Endothelial cell of umbilical vein (primary cell): ENCODE data around the gene LRRN4. TPM values are rescaled to one million over a fixed set of nuclear protein-coding genes. Genes with fewer than 3 reads are reported as not detected.

ENCODE experiments used
- BruUV-seq: library from RNA; stranded (reverse); fragments of 400-500 nt; replicated peaks from 2 replicates; lab custom pipeline; 2021; lab: Mats Ljungman, UMichigan
- CTCF ChIA-PET: fragments of 300-600, 350-600 bp; sonication (Branson Sonifier 250); formaldehyde crosslinking; loops from one replicate; lab custom pipeline; 2021; ENCODE audit warnings: antibody characterized with exemption, inconsistent platforms; lab: Charles Lee
- POLR2A ChIA-PET: fragments of 300-600, 350-600 bp; sonication (Branson Sonifier 250); formaldehyde crosslinking; loops from one replicate; lab custom pipeline; 2021; ENCODE audit warnings: antibody characterized with exemption, inconsistent platforms; lab: Charles Lee
- DNase-seq: peaks from one replicate; pipeline ENCODE4 v3.0.0-alpha.2; 2011; ENCODE audit warnings: low read depth, low spot score
- FAIRE-seq: peaks from 2 replicates; lab custom pipeline; 2011; peaks lifted over from hg19 to GRCh38; lab: Jason Lieb, UNC
- H2AFZ ChIP-seq: 2 replicates; pipeline ENCODE4 v1.6.0; 2012; ENCODE audit warnings: low read depth, low read length, control low read depth, inconsistent platforms
- H3K27ac ChIP-seq: 2 replicates; pipeline ENCODE4 v1.5.1; 2011; ENCODE audit warnings: low read depth, mild to moderate bottlenecking, control low read depth, low read length, moderate library complexity; ENCODE audit not compliant: insufficient read depth
- H3K27me3 ChIP-seq, 2 experiments: 2 replicates each; pipeline versions ENCODE4 v1.6.0 to v1.6.1; 2011; ENCODE audit warnings: low read length in 2 of 2, mixed read lengths in 1 of 2; ENCODE audit not compliant: control insufficient read depth in 2 of 2, insufficient read depth in 2 of 2
- H3K36me3 ChIP-seq, 2 experiments: 2 replicates in 1 of 2; 3 replicates in 1 of 2; pipeline ENCODE4 v1.5.1; 2011; ENCODE audit warnings: low read length in 2 of 2, mild to moderate bottlenecking in 1 of 2, moderate library complexity in 1 of 2; ENCODE audit not compliant: control insufficient read depth in 2 of 2, insufficient read depth in 2 of 2; ENCODE audit errors: extremely low read depth in 1 of 2
- H3K4me1 ChIP-seq: 3 replicates; pipeline ENCODE4 v1.5.1; 2011; ENCODE audit warnings: mild to moderate bottlenecking, low read length; ENCODE audit not compliant: control insufficient read depth, insufficient read depth; ENCODE audit errors: extremely low read depth
- H3K4me2 ChIP-seq: 2 replicates; pipeline ENCODE4 v1.6.1; 2011; ENCODE audit warnings: low read length, control low read depth, mixed read lengths; ENCODE audit not compliant: insufficient read depth
- H3K4me3 ChIP-seq, 3 experiments: fragments of 200-600 bp in 1 of 3; sonication (generic), shearing (Covaris generic) in 1 of 3; replicated peaks in 1 of 3; 2 replicates each; pipeline ENCODE4 v1.5.1; 2011 to 2016; ENCODE audit warnings: control low read depth in 3 of 3, low read length in 3 of 3, mild to moderate bottlenecking in 2 of 3, inconsistent platforms in 1 of 3, low read depth in 1 of 3, moderate library complexity in 1 of 3; ENCODE audit not compliant: insufficient read depth in 1 of 3
- H3K79me2 ChIP-seq: 2 replicates; pipeline ENCODE4 v1.6.0; 2012; ENCODE audit warnings: low read length, inconsistent platforms; ENCODE audit not compliant: control insufficient read depth, insufficient read depth
- H3K9ac ChIP-seq: replicated peaks from 2 replicates; pipeline ENCODE3; 2011; ENCODE audit warnings: low read length, control low read depth; ENCODE audit not compliant: insufficient read depth; ENCODE audit errors: extremely low read depth
- H3K9me1 ChIP-seq: replicated peaks from 3 replicates; pipeline ENCODE4 v1.6.0; 2011; ENCODE audit warnings: mild to moderate bottlenecking, low read length; ENCODE audit not compliant: control insufficient read depth, insufficient read depth; ENCODE audit errors: extremely low read depth
- H3K9me3 ChIP-seq: replicated peaks from 2 replicates; pipeline ENCODE4 v1.5.1; 2012; ENCODE audit warnings: low read length, inconsistent platforms; ENCODE audit not compliant: control insufficient read depth, insufficient read depth
- H4K20me1 ChIP-seq: replicated peaks from 2 replicates; pipeline ENCODE3; 2011; ENCODE audit warnings: mild to moderate bottlenecking, low read length; ENCODE audit not compliant: control insufficient read depth, insufficient read depth; ENCODE audit errors: extremely low read depth
- EZH2 ChIP-seq: IDR thresholded peaks from 2 replicates; pipeline ENCODE4 v1.6.1; 2012; ENCODE audit warnings: borderline replicate concordance, low read depth, mild to moderate bottlenecking, moderate library complexity, low read length, inconsistent platforms; ENCODE audit not compliant: severe bottlenecking
- FOS ChIP-seq: IDR thresholded peaks from 2 replicates; pipeline ENCODE4 v1.6.1; 2011; ENCODE audit warnings: mild to moderate bottlenecking, low read length, moderate library complexity, borderline replicate concordance; ENCODE audit not compliant: insufficient read depth
- GATA2 ChIP-seq: IDR thresholded peaks from 2 replicates; pipeline ENCODE4 v1.7.0; 2011; ENCODE audit warnings: low read depth, mild to moderate bottlenecking, moderate library complexity, mixed read lengths, low read length; ENCODE audit not compliant: insufficient read length, insufficient read depth
- JUN ChIP-seq: IDR thresholded peaks from 2 replicates; pipeline ENCODE4 v1.6.1; 2011; ENCODE audit warnings: borderline replicate concordance, low read depth; ENCODE audit not compliant: insufficient read length, insufficient read depth
- MYC ChIP-seq: IDR thresholded peaks from one replicate; pipeline ENCODE4 v1.6.1; 2011; ENCODE audit warnings: mild to moderate bottlenecking, low read depth, low read length
- POLR2A ChIP-seq: IDR thresholded peaks from 2 replicates; pipeline ENCODE4 v1.6.1; 2012; ENCODE audit warnings: low read depth, mild to moderate bottlenecking, control low read depth, low read length
- POLR2AphosphoS5 ChIP-seq: IDR thresholded peaks from 2 replicates; pipeline ENCODE4 v1.6.1; 2012; ENCODE audit warnings: low read depth, mild to moderate bottlenecking, control low read depth, low read length, moderate library complexity; ENCODE audit not compliant: insufficient read depth
- dilution Hi-C: fragments of 300-500 bp; cut with MboI; formaldehyde crosslinking; loops from one replicate; pipeline ENCODE4 v1.15.0; 2019; ENCODE audit warnings: low sequenced_read_pairs; ENCODE audit not compliant: extremely low pct_ligation_motif_present
- intact Hi-C: fragments of 100-400 bp; cut with micrococcal nuclease; formaldehyde crosslinking; loops from one replicate; pipeline ENCODE4 v1.10.0; 2022
- polyA plus RNA-seq, 4 experiments: library from polyadenylated mRNA; depleted of rRNA in 3 of 4; stranded (reverse) in 3 of 4; unstranded in 1 of 4; fragments of >200 nt; gene quantifications; 2 replicates each; pipeline versions ENCODE4 v1.2.1 to v1.2.3, GENCODE V29; 2011 to 2012; ENCODE audit warnings: missing spikeins in 1 of 4
- total RNA-seq: library from RNA; stranded (reverse); gene quantifications from 2 replicates; pipeline ENCODE4 v1.2.3, GENCODE V29; 2021
- TF ChIP-seq, protein P1 (sequence below), 2 donors: IDR thresholded peaks; 1 replicate in 1 of 2; 2 replicates in 1 of 2; pipeline ENCODE4 v1.5.1; 2011; ENCODE audit warnings: low read length in 2 of 2, mild to moderate bottlenecking in 2 of 2, moderate library complexity in 2 of 2, control low read depth in 1 of 2, inconsistent platforms in 1 of 2, low read depth in 1 of 2; ENCODE audit not compliant: insufficient read depth in 1 of 2; ENCODE audit errors: extremely low read depth in 1 of 2
- TF ChIP-seq, protein P2 (sequence below): IDR thresholded peaks from 2 replicates; pipeline ENCODE4 v1.6.1; 2011; ENCODE audit not compliant: insufficient read depth, insufficient read length

The LRRN4 gene
- total and polyA plus RNA-seq, 2 donors (not counting 3 experiments of a cell fraction or from before 2014, with no cell fraction given), result not detected

DNA sequence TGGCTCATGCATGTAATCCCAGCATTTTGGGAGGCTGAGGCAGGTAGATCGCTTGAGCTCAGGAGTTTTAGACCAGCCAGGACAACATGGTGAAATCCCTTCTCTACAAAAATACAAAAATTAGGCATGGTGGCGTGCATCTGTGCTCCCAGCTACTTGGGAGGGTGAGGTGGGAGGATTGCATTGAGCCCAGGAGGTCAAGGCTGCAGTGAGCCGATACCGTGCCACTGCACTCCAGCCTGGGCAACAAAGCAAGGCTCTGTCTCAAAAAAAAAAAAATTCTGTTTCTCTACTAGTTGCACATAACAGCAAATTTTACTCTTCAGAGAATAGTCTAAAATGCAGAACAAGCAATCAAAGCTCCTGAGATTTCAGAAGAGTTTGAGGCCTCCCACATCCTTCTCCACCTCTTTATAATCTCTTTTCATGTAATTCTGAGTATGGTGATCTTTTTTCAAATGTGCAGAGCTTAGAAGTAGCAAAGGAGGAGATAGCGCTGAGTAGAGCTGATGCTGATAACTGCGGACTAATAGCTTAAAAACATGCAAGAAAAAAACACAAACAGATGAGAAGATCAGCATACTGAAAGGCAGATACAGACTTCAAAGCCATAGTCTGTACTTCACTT lies 23.3 kb downstream of the LRRN4 start:
- H3K79me2 ChIP-seq, result peaks cover 6% of the 10 kb centered on the region
- H3K27ac ChIP-seq, result no peak overlapping the region
- H4K20me1 ChIP-seq, result peaks cover 3% of the 10 kb centered on the region
- POLR2A ChIA-PET, result no interaction called here
- no peaks in the 10 kb centered on the region for H3K27me3 ChIP-seq
- FAIRE-seq, result no peak
- H3K4me2 ChIP-seq, result no peak overlapping the region
- H3K4me3 ChIP-seq, result no peak overlapping the region
- no peaks in the 10 kb centered on the region for H3K9me3 ChIP-seq
- no peak overlapping the region for H3K9ac ChIP-seq
- no peak overlapping the region for H2AFZ ChIP-seq
- no TSS peak for BruUV-seq
- TF ChIP-seq POLR2AphosphoS5, result no peak
- TF ChIP-seq, protein P1, sequence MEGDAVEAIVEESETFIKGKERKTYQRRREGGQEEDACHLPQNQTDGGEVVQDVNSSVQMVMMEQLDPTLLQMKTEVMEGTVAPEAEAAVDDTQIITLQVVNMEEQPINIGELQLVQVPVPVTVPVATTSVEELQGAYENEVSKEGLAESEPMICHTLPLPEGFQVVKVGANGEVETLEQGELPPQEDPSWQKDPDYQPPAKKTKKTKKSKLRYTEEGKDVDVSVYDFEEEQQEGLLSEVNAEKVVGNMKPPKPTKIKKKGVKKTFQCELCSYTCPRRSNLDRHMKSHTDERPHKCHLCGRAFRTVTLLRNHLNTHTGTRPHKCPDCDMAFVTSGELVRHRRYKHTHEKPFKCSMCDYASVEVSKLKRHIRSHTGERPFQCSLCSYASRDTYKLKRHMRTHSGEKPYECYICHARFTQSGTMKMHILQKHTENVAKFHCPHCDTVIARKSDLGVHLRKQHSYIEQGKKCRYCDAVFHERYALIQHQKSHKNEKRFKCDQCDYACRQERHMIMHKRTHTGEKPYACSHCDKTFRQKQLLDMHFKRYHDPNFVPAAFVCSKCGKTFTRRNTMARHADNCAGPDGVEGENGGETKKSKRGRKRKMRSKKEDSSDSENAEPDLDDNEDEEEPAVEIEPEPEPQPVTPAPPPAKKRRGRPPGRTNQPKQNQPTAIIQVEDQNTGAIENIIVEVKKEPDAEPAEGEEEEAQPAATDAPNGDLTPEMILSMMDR (IDR thresholded peaks at IDR 0.05; ENCODE audit: extremely low read depth in 1 of 2, insufficient read depth in 1 of 2, low read depth in 1 of 2, low read length in 2 of 2), result no peak
- TF ChIP-seq JUN, result no peak
- TF ChIP-seq, protein P2, sequence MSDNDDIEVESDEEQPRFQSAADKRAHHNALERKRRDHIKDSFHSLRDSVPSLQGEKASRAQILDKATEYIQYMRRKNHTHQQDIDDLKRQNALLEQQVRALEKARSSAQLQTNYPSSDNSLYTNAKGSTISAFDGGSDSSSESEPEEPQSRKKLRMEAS, result no peak
- TF ChIP-seq MYC, result no peak
- TF ChIP-seq GATA2, result no peak
- no peak for TF ChIP-seq FOS
- no peak for TF ChIP-seq POLR2A
- no peak for TF ChIP-seq EZH2
- intact Hi-C loops, result no loop called here
- H3K36me3 ChIP-seq, result peaks cover 0 to 2% of the 10 kb centered on the region in 2 experiments
- dilution Hi-C loops, result no loop called here
- no peaks in the 10 kb centered on the region for H3K9me1 ChIP-seq
- CTCF ChIA-PET, result no interaction called here
- peaks cover 15% of the 10 kb centered on the region for H3K4me1 ChIP-seq
- no peak for DNase-seq
